ENCODE data around the gene SIN3A.
"Not testable (repeated sequence)": the region's sequence is repeated elsewhere in the genome, so short reads cannot be mapped to it uniquely, and the experiment has no call there.

The SIN3A gene

GRCh38 chr15:75451674-75452363 lies at the start of gene SIN3A:
Gene SIN3A (minus strand): TSS chr15:75451690. CDS start chr15:75430375, 21,315 bp downstream.
- DNase-seq (ENCODE audit: low read depth) = peak; percentile 98

- no peak for DNase-seq (ENCODE audit: low read depth)
These were observed 42.2 kb upstream of the SIN3A start for GRCh38 chr15:75493732-75494131.

- no peak for DNase-seq (ENCODE audit: low read depth)
These were observed 32.5 kb upstream of the SIN3A start for GRCh38 chr15:75483961-75484360.

- DNase-seq (ENCODE audit: low read depth) = not testable (repeated sequence)
These were observed 32.1 kb upstream of the SIN3A start for GRCh38 chr15:75483556-75483955.

GRCh38 chr15:75483106-75483505 lies 31.6 kb upstream of the SIN3A start:
- DNase-seq (ENCODE audit: low read depth) = no peak

- DNase-seq (ENCODE audit: low read depth) = not testable (repeated sequence)
These were observed 29.0 kb upstream of the SIN3A start for GRCh38 chr15:75480463-75480862.

GRCh38 chr15:75479670-75480069 lies 28.2 kb upstream of the SIN3A start:
- DNase-seq (ENCODE audit: low read depth) = no peak

GRCh38 chr15:75477094-75477493 lies 25.6 kb upstream of the SIN3A start:
- DNase-seq (ENCODE audit: low read depth) = not testable (repeated sequence)

GRCh38 chr15:75468913-75469598 lies 17.6 kb upstream of the SIN3A start:
- DNase-seq (ENCODE audit: low read depth) = no peak

- no peak for DNase-seq (ENCODE audit: low read depth)
These were observed 9.2 kb upstream of the SIN3A start for GRCh38 chr15:75460646-75461045.

- DNase-seq (ENCODE audit: low read depth) = no peak
These were observed 8.1 kb upstream of the SIN3A start for GRCh38 chr15:75459581-75459980.

GRCh38 chr15:75456710-75457109 lies 5.2 kb upstream of the SIN3A start:
- no peak for DNase-seq (ENCODE audit: low read depth)

GRCh38 chr15:75455982-75456531 lies 4.6 kb upstream of the SIN3A start:
- DNase-seq (ENCODE audit: low read depth) = peak; percentile 54

GRCh38 chr15:75455424-75455981 lies 4.0 kb upstream of the SIN3A start:
- DNase-seq (ENCODE audit: low read depth) = peak; percentile 85

- DNase-seq (ENCODE audit: low read depth) = peak; percentile 80
These were observed 3.2 kb upstream of the SIN3A start for GRCh38 chr15:75454471-75455378.

- peak; percentile 96 for DNase-seq (ENCODE audit: low read depth)
These were observed 2.4 kb upstream of the SIN3A start for GRCh38 chr15:75453703-75454470.

- peak; percentile 68 for DNase-seq (ENCODE audit: low read depth)
These were observed 1.6 kb upstream of the SIN3A start for GRCh38 chr15:75452865-75453702.

GRCh38 chr15:75452364-75452864 lies 924 bp upstream of the SIN3A start:
- peak; percentile 74 for DNase-seq (ENCODE audit: low read depth)

GRCh38 chr15:75451202-75451673 lies 252 bp downstream of the SIN3A start:
- DNase-seq (ENCODE audit: low read depth) = no peak
